Coronary artery (tissue), 2 donors: Measurements from ENCODE around the gene KYAT1.
A peak's percentile ranks its signal among the peaks of the same experiment; 100 is the strongest.

ENCODE experiments used
- DNase-seq: peaks from one replicate; pipeline ENCODE4 v3.0.0-alpha.2; 2017; ENCODE audit warnings: low spot score
- H3K27ac ChIP-seq, 2 donors: fragments of 200-600 bp; sonication (generic); one replicate each; pipeline ENCODE4 v1.5.1; 2016 to 2019
- H3K4me3 ChIP-seq: fragments of 200-600 bp; sonication (generic); 2 replicates; pipeline ENCODE4 v1.5.1; 2016; ENCODE audit warnings: mild to moderate bottlenecking, moderate library complexity
- TF ChIP-seq, protein P1 (sequence below): fragments of 200-600 bp; sonication (generic); IDR thresholded peaks from one replicate; pipeline ENCODE4 v1.5.1; 2019; ENCODE audit warnings: antibody characterized with exemption

Gene KYAT1

GRCh38 chr9:128908372-128908771, 26.6 kb upstream of the KYAT1 start:
- Histone ChIP-seq H3K27ac (no peak overlapping the region), H3K4me3 (no peak overlapping the region)
- no peak for DNase-seq
- TF ChIP-seq, protein P1, sequence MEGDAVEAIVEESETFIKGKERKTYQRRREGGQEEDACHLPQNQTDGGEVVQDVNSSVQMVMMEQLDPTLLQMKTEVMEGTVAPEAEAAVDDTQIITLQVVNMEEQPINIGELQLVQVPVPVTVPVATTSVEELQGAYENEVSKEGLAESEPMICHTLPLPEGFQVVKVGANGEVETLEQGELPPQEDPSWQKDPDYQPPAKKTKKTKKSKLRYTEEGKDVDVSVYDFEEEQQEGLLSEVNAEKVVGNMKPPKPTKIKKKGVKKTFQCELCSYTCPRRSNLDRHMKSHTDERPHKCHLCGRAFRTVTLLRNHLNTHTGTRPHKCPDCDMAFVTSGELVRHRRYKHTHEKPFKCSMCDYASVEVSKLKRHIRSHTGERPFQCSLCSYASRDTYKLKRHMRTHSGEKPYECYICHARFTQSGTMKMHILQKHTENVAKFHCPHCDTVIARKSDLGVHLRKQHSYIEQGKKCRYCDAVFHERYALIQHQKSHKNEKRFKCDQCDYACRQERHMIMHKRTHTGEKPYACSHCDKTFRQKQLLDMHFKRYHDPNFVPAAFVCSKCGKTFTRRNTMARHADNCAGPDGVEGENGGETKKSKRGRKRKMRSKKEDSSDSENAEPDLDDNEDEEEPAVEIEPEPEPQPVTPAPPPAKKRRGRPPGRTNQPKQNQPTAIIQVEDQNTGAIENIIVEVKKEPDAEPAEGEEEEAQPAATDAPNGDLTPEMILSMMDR = no peak

- no peak overlapping the region for H3K4me3 ChIP-seq
- TF ChIP-seq, protein P1 = no peak
- no peak for DNase-seq
- H3K27ac ChIP-seq = no peak overlapping the region
Measured at GRCh38 chr9:128906741-128907140, 25.0 kb upstream of the KYAT1 start.

- TF ChIP-seq, protein P1 = no peak
- no peak overlapping the region for H3K4me3 ChIP-seq
- no peak for DNase-seq
- no peak overlapping the region for H3K27ac ChIP-seq
Measured at GRCh38 chr9:128905964-128906363, 24.2 kb upstream of the KYAT1 start.

GRCh38 chr9:128903871-128904620, 22.3 kb upstream of the KYAT1 start:
- peak overlapping the region in 1 of 2 donors; percentile 21 for H3K27ac ChIP-seq
- TF ChIP-seq, protein P1 = no peak
- DNase-seq = no peak
- no peak overlapping the region for H3K4me3 ChIP-seq

GRCh38 chr9:128903079-128903461, 21.3 kb upstream of the KYAT1 start:
- H3K27ac ChIP-seq = peak overlapping the region; percentile 38 to 79
- TF ChIP-seq, protein P1 = no peak
- no peak for DNase-seq
- H3K4me3 ChIP-seq = no peak overlapping the region

- Histone ChIP-seq H3K4me3 (no peak overlapping the region), H3K27ac (peak overlapping the region; percentile 38 to 79)
- DNase-seq = no peak
Measured at GRCh38 chr9:128902351-128903078, 20.8 kb upstream of the KYAT1 start.

More at GRCh38 chr9:128902351-128903078, 20.8 kb upstream of the KYAT1 start:
- TF ChIP-seq, protein P1 = no peak
